Cardiac fibroblast (primary cell): Measurements from ENCODE around the gene SCN4A.
"Not testable (repeated sequence)": the region's sequence is repeated elsewhere in the genome, so short reads cannot be mapped to it uniquely, and the experiment has no call there.

ENCODE experiments used
- DNase-seq, 2 donors: peaks; one replicate each; pipeline versions ENCODE4 v3.0.0 to v3.0.0-alpha.2; 2010; ENCODE audit warnings: low read depth in 2 of 2
- H3K4me3 ChIP-seq, 2 donors: replicated peaks in 1 of 2; 1 replicate in 1 of 2; 2 replicates in 1 of 2; pipeline ENCODE4 v1.5.1; 2011; ENCODE audit warnings: low read depth in 2 of 2, low read length in 2 of 2, mild to moderate bottlenecking in 2 of 2, moderate library complexity in 1 of 2
- TF ChIP-seq, protein P1 (sequence below): IDR thresholded peaks from one replicate; pipeline ENCODE4 v1.5.1; 2011; ENCODE audit warnings: low read depth, mild to moderate bottlenecking, low read length, inconsistent platforms

SCN4A gene

DNA sequence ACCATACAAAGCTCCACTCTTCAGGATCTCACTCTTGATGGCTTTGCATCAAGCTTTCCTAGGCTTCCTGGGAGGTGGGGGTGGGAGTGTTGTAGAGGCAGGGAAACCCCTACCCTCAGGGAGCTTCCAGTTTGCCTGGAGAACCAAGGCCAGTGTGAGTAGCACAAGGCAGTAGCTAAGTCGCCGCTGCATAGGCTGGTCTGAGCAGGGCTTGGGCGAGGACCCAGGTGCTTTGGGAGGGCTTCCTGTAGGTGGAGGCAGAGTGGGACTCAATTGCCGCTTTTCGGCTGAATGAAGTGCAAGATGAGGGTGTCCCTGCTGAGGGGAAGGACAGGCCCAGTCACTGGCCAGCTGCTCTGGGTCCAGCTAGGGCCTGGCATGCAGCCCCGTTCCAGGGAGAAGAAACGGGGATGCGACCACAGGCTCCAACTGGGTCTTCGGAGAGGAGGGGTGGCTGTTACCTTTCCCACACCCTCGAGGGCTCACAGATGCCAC, 44.5 kb downstream of the SCN4A start:
- no peak overlapping the region for H3K4me3 ChIP-seq
- TF ChIP-seq, protein P1, sequence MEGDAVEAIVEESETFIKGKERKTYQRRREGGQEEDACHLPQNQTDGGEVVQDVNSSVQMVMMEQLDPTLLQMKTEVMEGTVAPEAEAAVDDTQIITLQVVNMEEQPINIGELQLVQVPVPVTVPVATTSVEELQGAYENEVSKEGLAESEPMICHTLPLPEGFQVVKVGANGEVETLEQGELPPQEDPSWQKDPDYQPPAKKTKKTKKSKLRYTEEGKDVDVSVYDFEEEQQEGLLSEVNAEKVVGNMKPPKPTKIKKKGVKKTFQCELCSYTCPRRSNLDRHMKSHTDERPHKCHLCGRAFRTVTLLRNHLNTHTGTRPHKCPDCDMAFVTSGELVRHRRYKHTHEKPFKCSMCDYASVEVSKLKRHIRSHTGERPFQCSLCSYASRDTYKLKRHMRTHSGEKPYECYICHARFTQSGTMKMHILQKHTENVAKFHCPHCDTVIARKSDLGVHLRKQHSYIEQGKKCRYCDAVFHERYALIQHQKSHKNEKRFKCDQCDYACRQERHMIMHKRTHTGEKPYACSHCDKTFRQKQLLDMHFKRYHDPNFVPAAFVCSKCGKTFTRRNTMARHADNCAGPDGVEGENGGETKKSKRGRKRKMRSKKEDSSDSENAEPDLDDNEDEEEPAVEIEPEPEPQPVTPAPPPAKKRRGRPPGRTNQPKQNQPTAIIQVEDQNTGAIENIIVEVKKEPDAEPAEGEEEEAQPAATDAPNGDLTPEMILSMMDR = no peak
- DNase-seq = no peak

DNA sequence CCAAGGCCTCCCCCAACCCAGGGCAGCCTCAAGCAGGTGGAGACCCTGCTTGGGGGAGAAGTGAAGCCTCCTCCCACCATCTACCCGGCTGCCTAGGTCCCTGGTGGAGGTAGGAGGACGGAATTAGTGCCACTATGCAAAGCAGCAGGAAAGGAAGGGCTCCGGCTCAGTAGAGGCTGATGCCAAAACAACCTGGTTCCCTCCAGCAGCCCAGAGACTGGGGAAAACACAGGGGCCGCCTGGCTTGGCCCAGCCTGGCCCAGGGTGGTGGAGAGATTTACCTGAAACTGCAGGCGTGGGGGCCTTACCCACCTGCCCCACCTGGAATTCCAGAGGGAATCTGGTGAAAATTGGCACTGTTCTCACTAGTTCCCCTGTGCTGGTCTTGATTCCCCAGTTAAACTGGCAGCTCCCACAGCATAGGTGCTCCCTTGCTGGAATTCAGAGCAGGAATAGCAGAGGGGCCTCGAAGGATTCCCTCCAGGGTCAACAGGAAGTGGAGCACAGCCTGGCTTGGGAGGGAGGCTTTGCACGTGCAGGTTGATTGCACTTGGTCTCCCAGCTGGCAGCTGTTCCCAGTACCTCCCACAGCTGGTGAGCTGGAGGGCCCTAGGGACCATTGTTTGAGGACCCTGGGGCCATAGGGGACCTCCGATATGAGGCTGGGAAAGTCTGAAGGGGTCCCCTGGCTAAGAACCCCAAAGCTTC, 45.1 kb downstream of the SCN4A start:
- no peak overlapping the region for H3K4me3 ChIP-seq
- TF ChIP-seq, protein P1 = no peak
- no peak for DNase-seq

DNA sequence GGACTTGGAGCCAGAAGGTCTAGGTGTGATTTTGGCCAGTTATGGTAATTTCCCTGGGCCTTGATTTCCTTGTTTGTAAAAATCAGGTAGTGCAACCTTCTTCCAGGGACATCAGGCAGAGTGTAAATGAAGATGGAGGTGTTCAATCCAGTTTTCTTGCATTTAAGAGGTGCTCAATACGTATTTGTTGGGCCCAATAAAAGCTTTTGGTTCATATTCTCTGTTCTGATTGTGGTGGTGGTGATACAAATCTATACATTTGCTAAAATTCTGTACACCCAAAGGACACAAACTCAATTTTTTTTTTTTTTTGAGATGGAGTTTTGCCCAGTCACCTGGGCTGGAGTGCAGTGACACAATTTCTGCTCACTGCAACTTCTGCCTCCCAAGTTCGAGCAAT, 46.6 kb downstream of the SCN4A start:
- TF ChIP-seq, protein P1 = no peak
- DNase-seq = no peak
- H3K4me3 ChIP-seq = no peak overlapping the region

DNA sequence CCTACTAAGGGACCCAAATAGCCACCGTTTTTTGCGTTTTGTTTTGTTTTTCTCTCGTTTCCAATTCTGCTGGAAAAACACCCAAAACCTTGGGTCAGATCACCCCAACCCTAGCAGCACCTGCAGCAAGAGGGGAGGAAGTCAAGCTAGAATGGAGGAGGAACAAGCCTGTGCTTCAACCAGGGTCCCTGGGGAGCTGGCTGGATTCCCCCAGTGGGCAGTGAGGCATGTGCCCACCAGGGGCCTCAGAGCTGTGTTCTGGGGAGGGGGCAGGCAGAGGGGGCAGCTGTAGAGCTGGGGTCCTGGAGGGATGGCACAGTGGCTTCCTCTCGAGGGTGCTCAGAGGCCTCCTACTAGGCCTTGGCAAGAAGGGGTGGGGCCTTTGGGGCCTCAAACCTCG, 47.1 kb downstream of the SCN4A start:
- no peak overlapping the region for H3K4me3 ChIP-seq
- no peak for DNase-seq
- TF ChIP-seq, protein P1 = no peak

DNA sequence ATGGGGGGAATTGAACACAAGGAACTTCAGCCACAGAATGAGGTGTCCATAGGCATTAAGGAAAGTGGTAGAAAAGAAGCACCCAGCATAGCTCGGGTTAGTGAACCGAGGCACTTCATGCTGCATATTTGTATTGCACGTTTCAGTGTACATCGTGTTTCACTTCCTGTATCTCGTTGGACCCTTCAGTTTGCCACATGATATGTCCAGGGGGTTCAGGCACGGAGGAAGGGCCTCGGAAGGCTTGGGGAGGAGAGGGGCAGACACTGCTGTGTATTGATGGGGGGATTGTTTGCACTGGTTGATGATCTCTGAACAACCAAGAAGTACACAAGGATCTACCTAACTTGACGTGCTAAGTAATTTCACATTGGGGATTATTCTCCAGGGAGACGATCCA, 50.3 kb downstream of the SCN4A start:
- DNase-seq = not testable (repeated sequence)

DNA sequence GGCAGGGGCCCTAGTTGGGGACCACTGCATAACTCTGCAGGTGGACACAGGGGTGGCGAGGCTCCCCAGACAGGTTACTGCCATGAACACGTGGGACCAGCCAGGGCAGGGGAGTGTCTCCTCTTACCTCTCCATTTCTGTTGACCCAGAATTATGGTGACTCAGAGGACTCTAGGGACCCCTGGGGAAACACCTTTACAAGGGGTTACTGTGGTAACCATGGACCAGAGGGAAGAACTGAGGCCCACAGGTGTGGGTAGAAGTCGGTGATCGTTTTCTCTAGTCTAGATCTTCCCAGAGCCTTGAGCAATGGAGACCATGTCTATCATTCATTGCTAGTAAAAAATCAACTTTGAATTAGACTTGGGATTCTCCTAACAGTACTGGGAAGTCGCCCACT, 51.9 kb downstream of the SCN4A start:
- not testable (repeated sequence) for H3K4me3 ChIP-seq, DNase-seq

More for the DNA sequence above, 50.3 kb downstream of the SCN4A start:
- not testable (repeated sequence) for H3K4me3 ChIP-seq

DNA sequence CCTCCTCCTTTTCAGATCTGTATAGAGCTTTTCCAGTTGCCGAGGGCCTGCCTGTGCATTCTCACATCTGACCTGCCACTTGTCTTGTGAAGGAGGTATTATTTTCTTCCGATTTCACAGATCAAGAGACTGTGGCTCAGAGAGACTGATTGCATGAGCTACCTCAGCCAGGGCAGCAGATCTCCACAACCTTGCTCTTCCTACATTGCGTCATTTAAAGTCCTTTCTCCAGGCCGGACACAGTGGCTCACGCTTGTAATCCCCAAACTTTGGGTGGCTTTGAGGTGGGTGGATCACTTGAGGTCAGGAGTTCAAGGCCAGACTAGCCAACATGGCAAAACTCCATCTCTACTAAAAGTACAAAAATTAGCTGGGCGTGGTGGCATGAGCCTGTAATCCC, 52.7 kb downstream of the SCN4A start:
- not testable (repeated sequence) for H3K4me3 ChIP-seq, DNase-seq

DNA sequence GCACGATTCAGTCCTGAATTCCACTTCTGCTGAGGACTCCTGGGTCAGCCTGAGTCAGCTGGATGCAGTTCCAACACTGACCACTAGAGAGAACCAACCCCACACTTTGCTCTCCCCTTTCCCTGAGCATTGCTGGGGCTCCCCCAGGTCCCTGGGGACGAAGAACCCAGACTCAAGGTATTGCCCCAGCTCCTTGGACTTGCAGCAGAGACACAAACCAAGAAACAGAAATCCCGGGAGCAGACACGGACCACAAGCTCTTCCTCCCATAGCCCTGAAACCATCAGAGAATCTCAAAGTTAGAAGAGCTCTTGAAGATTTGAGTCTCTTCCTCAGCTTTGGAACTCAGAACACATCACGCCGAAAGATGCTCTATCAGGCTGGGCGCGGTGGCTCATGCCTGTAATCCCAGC, 53.4 kb downstream of the SCN4A start:
- H3K4me3 ChIP-seq = no peak overlapping the region
- TF ChIP-seq, protein P1 = peak; percentile 94
- peak; percentile 69 to 76 for DNase-seq

DNA sequence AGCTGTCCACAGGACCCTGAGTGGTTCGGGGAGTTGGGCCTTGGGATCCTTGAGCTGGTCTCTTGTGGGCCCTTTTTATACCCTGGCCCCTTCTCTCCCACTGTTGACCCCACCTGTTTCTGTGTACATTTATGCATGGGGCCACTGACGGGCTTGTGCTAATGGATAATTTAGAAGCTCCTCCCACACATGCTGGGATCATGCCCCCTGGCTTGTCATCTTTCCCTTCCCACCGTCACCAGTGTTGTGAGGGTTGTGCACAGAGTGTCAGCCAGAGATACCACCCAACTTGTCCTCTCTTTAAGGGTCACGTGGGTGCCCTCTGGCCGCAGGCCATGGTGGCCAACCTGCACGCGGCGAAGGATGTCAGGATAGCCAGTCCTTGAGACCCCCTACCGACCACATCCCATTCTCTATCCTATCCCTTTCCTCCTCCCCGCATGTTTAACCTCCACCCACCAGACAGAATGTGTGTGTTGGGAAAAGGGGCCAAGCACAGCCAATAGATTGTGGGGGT, 53.9 kb downstream of the SCN4A start, which contains the start of gene GH1:
Gene GH1, minus strand, starts transcription at position 51 of the 517 bp plus-strand sequence. CDS start 63 bp downstream, outside the sequence.
- not testable (repeated sequence) for DNase-seq, H3K4me3 ChIP-seq
